ENCODE results near the gene CHTF8.

GRCh38 chr16:69141936-69142335 lies 9.5 kb upstream of the CHTF8 start:
- TF ChIP-seq, protein P1, sequence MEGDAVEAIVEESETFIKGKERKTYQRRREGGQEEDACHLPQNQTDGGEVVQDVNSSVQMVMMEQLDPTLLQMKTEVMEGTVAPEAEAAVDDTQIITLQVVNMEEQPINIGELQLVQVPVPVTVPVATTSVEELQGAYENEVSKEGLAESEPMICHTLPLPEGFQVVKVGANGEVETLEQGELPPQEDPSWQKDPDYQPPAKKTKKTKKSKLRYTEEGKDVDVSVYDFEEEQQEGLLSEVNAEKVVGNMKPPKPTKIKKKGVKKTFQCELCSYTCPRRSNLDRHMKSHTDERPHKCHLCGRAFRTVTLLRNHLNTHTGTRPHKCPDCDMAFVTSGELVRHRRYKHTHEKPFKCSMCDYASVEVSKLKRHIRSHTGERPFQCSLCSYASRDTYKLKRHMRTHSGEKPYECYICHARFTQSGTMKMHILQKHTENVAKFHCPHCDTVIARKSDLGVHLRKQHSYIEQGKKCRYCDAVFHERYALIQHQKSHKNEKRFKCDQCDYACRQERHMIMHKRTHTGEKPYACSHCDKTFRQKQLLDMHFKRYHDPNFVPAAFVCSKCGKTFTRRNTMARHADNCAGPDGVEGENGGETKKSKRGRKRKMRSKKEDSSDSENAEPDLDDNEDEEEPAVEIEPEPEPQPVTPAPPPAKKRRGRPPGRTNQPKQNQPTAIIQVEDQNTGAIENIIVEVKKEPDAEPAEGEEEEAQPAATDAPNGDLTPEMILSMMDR (IDR thresholded peaks at IDR 0.05; ENCODE audit: low read depth, low read length) = no peak
- no peak for TF ChIP-seq MYC (IDR thresholded peaks at IDR 0.05; ENCODE audit: low read depth, low read length)

All from NB4 (cell line).